ENCODE data around the gene AKAP5.

The AKAP5 gene

GRCh38 chr14:64465191-64465822 lies at the start of gene AKAP5:
TSS of gene AKAP5 (plus strand) at chr14:64465499. CDS start at chr14:64468395, 2,896 bp downstream.
- Mint-ChIP-seq H3K4me1 (peaks cover 31% of the 10 kb centered on the region), H3K36me3 (no peaks in the 10 kb centered on the region), H3K4me3 (peak within 1 kb of the TSS; percentile 90), H3K9me3 (no peaks in the 10 kb centered on the region), H3K27ac (peak within 1 kb of the TSS; percentile 90), H3K27me3 (no peaks in the 10 kb centered on the region)
- DNase-seq (ENCODE audit: low spot score in 2 of 2) (peak; percentile 51 to 61), ATAC-seq (ENCODE audit: low read depth) (peak; percentile 90)

- H3K9me3 Mint-ChIP-seq: no peaks in the 10 kb centered on the region
Measured at GRCh38 chr14:64416348-64416932, 48.9 kb upstream of the AKAP5 start.

GRCh38 chr14:64417055-64417770 lies 48.1 kb upstream of the AKAP5 start:
- Mint-ChIP-seq H3K27ac (no peak overlapping the region), H3K4me1 (no peaks in the 10 kb centered on the region), H3K9me3 (no peaks in the 10 kb centered on the region), H3K4me3 (no peak overlapping the region), H3K36me3 (peaks cover 21% of the 10 kb centered on the region), H3K27me3 (no peaks in the 10 kb centered on the region)
- ATAC-seq (ENCODE audit: low read depth) (no peak), DNase-seq (ENCODE audit: low spot score in 2 of 2) (no peak)

More at GRCh38 chr14:64416348-64416932, 48.9 kb upstream of the AKAP5 start:
- ATAC-seq (ENCODE audit: low read depth) (no peak), DNase-seq (ENCODE audit: low spot score in 2 of 2) (no peak)
- Mint-ChIP-seq H3K4me3 (no peak overlapping the region), H3K27me3 (no peaks in the 10 kb centered on the region), H3K4me1 (no peaks in the 10 kb centered on the region), H3K36me3 (peaks cover 25% of the 10 kb centered on the region), H3K27ac (no peak overlapping the region)

- H3K27ac Mint-ChIP-seq: no peak overlapping the region
- no peaks in the 10 kb centered on the region for H3K27me3 Mint-ChIP-seq
- H3K4me1 Mint-ChIP-seq: no peaks in the 10 kb centered on the region
- peaks cover 19% of the 10 kb centered on the region for H3K36me3 Mint-ChIP-seq
- DNase-seq (ENCODE audit: low spot score in 2 of 2) (no peak), ATAC-seq (ENCODE audit: low read depth) (no peak)
- no peaks in the 10 kb centered on the region for H3K9me3 Mint-ChIP-seq
- H3K4me3 Mint-ChIP-seq: no peak overlapping the region
Measured at GRCh38 chr14:64417771-64418125, 47.6 kb upstream of the AKAP5 start.

- peaks cover 19% of the 10 kb centered on the region for H3K36me3 Mint-ChIP-seq
- DNase-seq (ENCODE audit: low spot score in 2 of 2): no peak
- H3K9me3 Mint-ChIP-seq: no peaks in the 10 kb centered on the region
- ATAC-seq (ENCODE audit: low read depth): no peak
- no peaks in the 10 kb centered on the region for H3K4me1 Mint-ChIP-seq
- no peak overlapping the region for H3K4me3 Mint-ChIP-seq
- H3K27ac Mint-ChIP-seq: no peak overlapping the region
- no peaks in the 10 kb centered on the region for H3K27me3 Mint-ChIP-seq
Measured at GRCh38 chr14:64419003-64419402, 46.3 kb upstream of the AKAP5 start.

- no peak overlapping the region for H3K4me3 Mint-ChIP-seq
- H3K9me3 Mint-ChIP-seq: no peaks in the 10 kb centered on the region
- peaks cover 23% of the 10 kb centered on the region for H3K36me3 Mint-ChIP-seq
- no peaks in the 10 kb centered on the region for H3K27me3 Mint-ChIP-seq
- ATAC-seq (ENCODE audit: low read depth) (no peak), DNase-seq (ENCODE audit: low spot score in 2 of 2) (no peak)
- no peaks in the 10 kb centered on the region for H3K4me1 Mint-ChIP-seq
- H3K27ac Mint-ChIP-seq: no peak overlapping the region
Measured at GRCh38 chr14:64421166-64421565, 44.1 kb upstream of the AKAP5 start.

GRCh38 chr14:64422005-64422404 lies 43.3 kb upstream of the AKAP5 start:
- Mint-ChIP-seq H3K4me1 (no peaks in the 10 kb centered on the region), H3K27ac (no peak overlapping the region), H3K4me3 (no peak overlapping the region), H3K36me3 (peaks cover 25% of the 10 kb centered on the region), H3K27me3 (no peaks in the 10 kb centered on the region), H3K9me3 (no peaks in the 10 kb centered on the region)
- DNase-seq (ENCODE audit: low spot score in 2 of 2) (no peak), ATAC-seq (ENCODE audit: low read depth) (no peak)

- H3K27me3 Mint-ChIP-seq: no peaks in the 10 kb centered on the region
- H3K36me3 Mint-ChIP-seq: peaks cover 27% of the 10 kb centered on the region
- no peaks in the 10 kb centered on the region for H3K4me1 Mint-ChIP-seq
- H3K27ac Mint-ChIP-seq: peak overlapping the region; percentile 73
- no peaks in the 10 kb centered on the region for H3K9me3 Mint-ChIP-seq
- no peak overlapping the region for H3K4me3 Mint-ChIP-seq
- DNase-seq (ENCODE audit: low spot score in 2 of 2): no peak
- ATAC-seq (ENCODE audit: low read depth): no peak
Measured at GRCh38 chr14:64422756-64423155, 42.5 kb upstream of the AKAP5 start.

- H3K27me3 Mint-ChIP-seq: no peaks in the 10 kb centered on the region
- no peak for DNase-seq (ENCODE audit: low spot score in 2 of 2)
- H3K4me1 Mint-ChIP-seq: no peaks in the 10 kb centered on the region
- no peak overlapping the region for H3K4me3 Mint-ChIP-seq
- H3K36me3 Mint-ChIP-seq: peaks cover 31% of the 10 kb centered on the region
- no peaks in the 10 kb centered on the region for H3K9me3 Mint-ChIP-seq
- no peak overlapping the region for H3K27ac Mint-ChIP-seq
- ATAC-seq (ENCODE audit: low read depth): no peak
Measured at GRCh38 chr14:64423987-64424386, 41.3 kb upstream of the AKAP5 start.

- DNase-seq (ENCODE audit: low spot score in 2 of 2) (no peak), ATAC-seq (ENCODE audit: low read depth) (no peak)
- H3K9me3 Mint-ChIP-seq: no peaks in the 10 kb centered on the region
- H3K4me1 Mint-ChIP-seq: no peaks in the 10 kb centered on the region
- no peak overlapping the region for H3K27ac Mint-ChIP-seq
- H3K27me3 Mint-ChIP-seq: no peaks in the 10 kb centered on the region
- no peak overlapping the region for H3K4me3 Mint-ChIP-seq
- peaks cover 31% of the 10 kb centered on the region for H3K36me3 Mint-ChIP-seq
Measured at GRCh38 chr14:64434528-64434927, 30.8 kb upstream of the AKAP5 start.

- H3K27me3 Mint-ChIP-seq: no peaks in the 10 kb centered on the region
- peaks cover 31% of the 10 kb centered on the region for H3K36me3 Mint-ChIP-seq
- no peaks in the 10 kb centered on the region for H3K4me1 Mint-ChIP-seq
- no peak overlapping the region for H3K27ac Mint-ChIP-seq
- no peak overlapping the region for H3K4me3 Mint-ChIP-seq
- DNase-seq (ENCODE audit: low spot score in 2 of 2) (no peak), ATAC-seq (ENCODE audit: low read depth) (no peak)
- no peaks in the 10 kb centered on the region for H3K9me3 Mint-ChIP-seq
Measured at GRCh38 chr14:64438181-64438841, 27.0 kb upstream of the AKAP5 start.

GRCh38 chr14:64439141-64439540 lies 26.2 kb upstream of the AKAP5 start:
- ATAC-seq (ENCODE audit: low read depth) (no peak), DNase-seq (ENCODE audit: low spot score in 2 of 2) (no peak)
- Mint-ChIP-seq H3K9me3 (no peaks in the 10 kb centered on the region), H3K4me3 (no peak overlapping the region), H3K27me3 (no peaks in the 10 kb centered on the region), H3K4me1 (peaks cover 5% of the 10 kb centered on the region), H3K27ac (no peak overlapping the region), H3K36me3 (peaks cover 31% of the 10 kb centered on the region)

GRCh38 chr14:64440494-64440893 lies 24.8 kb upstream of the AKAP5 start:
- Mint-ChIP-seq H3K4me3 (no peak overlapping the region), H3K36me3 (peaks cover 27% of the 10 kb centered on the region), H3K27me3 (no peaks in the 10 kb centered on the region), H3K4me1 (peaks cover 17% of the 10 kb centered on the region), H3K9me3 (no peaks in the 10 kb centered on the region), H3K27ac (no peak overlapping the region)
- DNase-seq (ENCODE audit: low spot score in 2 of 2) (no peak), ATAC-seq (ENCODE audit: low read depth) (no peak)

GRCh38 chr14:64442300-64442988 lies 22.9 kb upstream of the AKAP5 start:
- H3K27ac Mint-ChIP-seq: no peak overlapping the region
- no peaks in the 10 kb centered on the region for H3K27me3 Mint-ChIP-seq
- peaks cover 18% of the 10 kb centered on the region for H3K4me1 Mint-ChIP-seq
- H3K9me3 Mint-ChIP-seq: no peaks in the 10 kb centered on the region
- ATAC-seq (ENCODE audit: low read depth) (no peak), DNase-seq (ENCODE audit: low spot score in 2 of 2) (no peak)
- peaks cover 24% of the 10 kb centered on the region for H3K36me3 Mint-ChIP-seq
- no peak overlapping the region for H3K4me3 Mint-ChIP-seq

Measured in memory B cell (primary cell).